ENCODE data around the gene NEDD9. TPM values are rescaled to one million over a fixed set of nuclear protein-coding genes. Genes with fewer than 3 reads are reported as not detected.

NEDD9 gene
- total and polyA plus RNA-seq, 2 of the 13 experiments (the other 11 are each of a cell fraction or from before 2014, with no cell fraction given), result 27.1 to 389 TPM

- Histone ChIP-seq H2AFZ (ENCODE audit: low read length) (no peak overlapping the region), H3K4me1 (ENCODE audit: insufficient read depth, low read length) (peaks cover 100% of the 10 kb centered on the region), H3K27me3 (ENCODE audit: control insufficient read depth in 1 of 2, insufficient read depth in 2 of 2, low read length in 2 of 2) (no peaks in the 10 kb centered on the region), H3K36me3 (replicated peaks in 1 of 2; ENCODE audit: control insufficient read depth in 1 of 2, insufficient read depth in 2 of 2, low read length in 2 of 2) (peaks cover 35 to 87% of the 10 kb centered on the region in 2 experiments), H3K4me2 (ENCODE audit: low read depth, low read length) (peak overlapping the region; percentile 79), H4K20me1 (ENCODE audit: insufficient read depth, low read length) (peaks cover 98% of the 10 kb centered on the region), H3K9ac (ENCODE audit: insufficient read depth, low read depth, low read length) (peak overlapping the region; percentile 61), H3K4me3 (replicated peaks in 1 of 3; ENCODE audit: insufficient read depth in 1 of 3, low read depth in 2 of 3, low read length in 3 of 3) (peak overlapping the region in 2 of 3 experiments; percentile 5 to 54; a peak in 3 of 6 replicates), H3K79me2 (ENCODE audit: insufficient read depth, low read length) (peaks cover 99% of the 10 kb centered on the region), H3K27ac (ENCODE audit: extremely low read length, insufficient read depth, low read length) (peak overlapping the region; percentile 85), H3K9me3 (ENCODE audit: low read length) (no peaks in the 10 kb centered on the region)
- no TSS peak for BruUV-seq (replicated peaks)
- intact Hi-C loops (cut with micrococcal nuclease; ENCODE audit: unreplicated experiment) (loop anchor here (1.0 to 5.0 kb wide), 7 partner anchors 11 to 279 kb away; partner anchors contain the start of gene NEDD9), in situ Hi-C loops (cut with HindIII; ENCODE audit: extremely low pct_ligation_motif_present, low pct_unique_long_range_greater_than_20kb) (no loop called here)
- ChIA-PET POLR2A (interaction anchor here (1.0 to 7.7 kb wide), 6 partner anchors 11 to 149 kb away, joined by 3 to 106 read pairs (median 22); partner anchors contain the start of gene NEDD9), CTCF (ENCODE audit: low intra/inter-chr PET ratio, low total read pairs) (interaction anchor here (1.5 kb wide), 1 partner anchor 279 kb away, joined by 6 read pairs; no protein-coding TSS in a partner anchor)
- WGBS (ENCODE audit: low lambda C conversion rate), result 48% methylated on average over 3 of the region's 3 CpGs
- ATAC-seq (peak; percentile 31), DNase-seq (ENCODE audit: low spot score) (no peak), FAIRE-seq (no peak)
- TF ChIP-seq CHD4 (IDR thresholded peaks at IDR 0.05; ENCODE audit: borderline replicate concordance, low read length) (peak; percentile 71; the same call in 1 of the 2 replicates), HMG20A (CRISPR knock-in tag; IDR thresholded peaks at IDR 0.05; ENCODE audit: borderline replicate concordance) (no peak), SALL1 (CRISPR knock-in tag; IDR thresholded peaks at IDR 0.05) (0 out of 2 replicates have a peak, but pooled peaks have one; percentile 5), PITX1 (CRISPR knock-in tag; IDR thresholded peaks at IDR 0.05) (peak; percentile 6; the same call in 1 of the 2 replicates), HNF4G (IDR thresholded peaks at IDR 0.05; ENCODE audit: borderline replicate concordance, low read depth, low read length) (no peak), HNF4G (CRISPR knock-in tag; IDR thresholded peaks at IDR 0.05; ENCODE audit: borderline replicate concordance, low read depth) (0 out of 2 replicates have a peak, but pooled peaks have one; percentile 38), RBM22 (optimal IDR thresholded peaks at IDR 0.05; ENCODE audit: low read length) (peak; percentile 21), SP4 (CRISPR knock-in tag; IDR thresholded peaks at IDR 0.05) (no peak), POLR2A (IDR thresholded peaks at IDR 0.05; ENCODE audit: insufficient read depth in 1 of 2, low read depth in 2 of 2, low read length in 2 of 2) (peak in 1 of 2 experiments; percentile 8; a peak in 1 of 4 replicates), SSRP1 (CRISPR knock-in tag; IDR thresholded peaks at IDR 0.05) (peak; percentile 76; the same call in 1 of the 2 replicates)
- TF ChIP-seq, protein P1, sequence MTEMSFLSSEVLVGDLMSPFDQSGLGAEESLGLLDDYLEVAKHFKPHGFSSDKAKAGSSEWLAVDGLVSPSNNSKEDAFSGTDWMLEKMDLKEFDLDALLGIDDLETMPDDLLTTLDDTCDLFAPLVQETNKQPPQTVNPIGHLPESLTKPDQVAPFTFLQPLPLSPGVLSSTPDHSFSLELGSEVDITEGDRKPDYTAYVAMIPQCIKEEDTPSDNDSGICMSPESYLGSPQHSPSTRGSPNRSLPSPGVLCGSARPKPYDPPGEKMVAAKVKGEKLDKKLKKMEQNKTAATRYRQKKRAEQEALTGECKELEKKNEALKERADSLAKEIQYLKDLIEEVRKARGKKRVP (CRISPR knock-in tag; IDR thresholded peaks at IDR 0.05), result 0 out of 4 replicates have a peak, but pooled peaks of 1 of the 2 experiments have one; percentile 2
These were observed 14.4 kb downstream of the NEDD9 start for GRCh38 chr6:11218102-11218442.

Data from HepG2 (cell line).